Measurements from ENCODE around the gene SATB2. TPM values are rescaled to one million over a fixed set of nuclear protein-coding genes. Genes with fewer than 3 reads are reported as not detected.

SATB2 gene
- total RNA-seq, 1 experiment from 2014 or later = 11.2 TPM

DNA sequence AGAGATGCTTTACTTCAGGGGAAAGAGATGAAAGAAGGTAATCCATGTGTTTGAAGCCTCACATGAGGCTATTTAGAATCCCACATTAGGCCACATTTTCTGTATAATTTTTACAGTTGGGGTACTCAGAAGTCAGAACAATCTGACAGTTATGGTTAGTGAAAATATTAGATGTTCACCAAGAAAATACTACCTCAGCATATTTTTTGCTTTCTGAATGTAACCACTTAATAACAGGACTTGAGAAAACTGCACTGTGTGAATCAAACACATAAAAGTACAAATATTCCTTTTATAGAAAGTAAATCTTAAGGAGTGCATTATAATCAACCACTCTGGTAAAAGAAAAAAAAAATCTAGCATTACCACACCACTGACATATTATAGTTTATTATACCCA is 169.3 kb downstream of the SATB2 start:
- H3K36me3 Mint-ChIP-seq (ENCODE audit: insufficient read depth, unreplicated experiment) = no peaks in the 10 kb centered on the region
- H3K4me3 Mint-ChIP-seq (ENCODE audit: low read depth, unreplicated experiment) = no peak overlapping the region
- H3K27ac Mint-ChIP-seq (ENCODE audit: unreplicated experiment) = no peak overlapping the region
- intact Hi-C loops (cut with micrococcal nuclease; ENCODE audit: unreplicated experiment) = no loop called here
- H3K9me3 Mint-ChIP-seq (ENCODE audit: low read depth, unreplicated experiment) = no peaks in the 10 kb centered on the region
- CTCF ChIA-PET = no interaction called here
- TF ChIP-seq, protein P1, sequence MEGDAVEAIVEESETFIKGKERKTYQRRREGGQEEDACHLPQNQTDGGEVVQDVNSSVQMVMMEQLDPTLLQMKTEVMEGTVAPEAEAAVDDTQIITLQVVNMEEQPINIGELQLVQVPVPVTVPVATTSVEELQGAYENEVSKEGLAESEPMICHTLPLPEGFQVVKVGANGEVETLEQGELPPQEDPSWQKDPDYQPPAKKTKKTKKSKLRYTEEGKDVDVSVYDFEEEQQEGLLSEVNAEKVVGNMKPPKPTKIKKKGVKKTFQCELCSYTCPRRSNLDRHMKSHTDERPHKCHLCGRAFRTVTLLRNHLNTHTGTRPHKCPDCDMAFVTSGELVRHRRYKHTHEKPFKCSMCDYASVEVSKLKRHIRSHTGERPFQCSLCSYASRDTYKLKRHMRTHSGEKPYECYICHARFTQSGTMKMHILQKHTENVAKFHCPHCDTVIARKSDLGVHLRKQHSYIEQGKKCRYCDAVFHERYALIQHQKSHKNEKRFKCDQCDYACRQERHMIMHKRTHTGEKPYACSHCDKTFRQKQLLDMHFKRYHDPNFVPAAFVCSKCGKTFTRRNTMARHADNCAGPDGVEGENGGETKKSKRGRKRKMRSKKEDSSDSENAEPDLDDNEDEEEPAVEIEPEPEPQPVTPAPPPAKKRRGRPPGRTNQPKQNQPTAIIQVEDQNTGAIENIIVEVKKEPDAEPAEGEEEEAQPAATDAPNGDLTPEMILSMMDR (IDR thresholded peaks at IDR 0.05; ENCODE audit: unreplicated experiment) = no peak
- H3K27me3 Mint-ChIP-seq (ENCODE audit: unreplicated experiment) = no peaks in the 10 kb centered on the region
- no peak for DNase-seq
- peaks cover 13% of the 10 kb centered on the region for H3K4me1 Mint-ChIP-seq (ENCODE audit: low read depth, unreplicated experiment)
- BruUV-seq (replicated peaks) = no TSS peak

GRCh38 chr2:199282309-199282708 is 175.4 kb downstream of the SATB2 start:
- H3K27ac Mint-ChIP-seq (ENCODE audit: unreplicated experiment) = no peak overlapping the region
- no peak overlapping the region for H3K4me3 Mint-ChIP-seq (ENCODE audit: low read depth, unreplicated experiment)
- intact Hi-C loops (cut with micrococcal nuclease; ENCODE audit: unreplicated experiment) = no loop called here
- H3K4me1 Mint-ChIP-seq (ENCODE audit: low read depth, unreplicated experiment) = no peaks in the 10 kb centered on the region
- no peaks in the 10 kb centered on the region for H3K36me3 Mint-ChIP-seq (ENCODE audit: insufficient read depth, unreplicated experiment)
- H3K9me3 Mint-ChIP-seq (ENCODE audit: low read depth, unreplicated experiment) = no peaks in the 10 kb centered on the region
- TF ChIP-seq, protein P1 (IDR thresholded peaks at IDR 0.05; ENCODE audit: unreplicated experiment) = no peak
- CTCF ChIA-PET = no interaction called here
- DNase-seq = no peak
- BruUV-seq (replicated peaks) = no TSS peak
- no peaks in the 10 kb centered on the region for H3K27me3 Mint-ChIP-seq (ENCODE audit: unreplicated experiment)

GRCh38 chr2:199279146-199279545 is 178.6 kb downstream of the SATB2 start:
- H3K4me3 Mint-ChIP-seq (ENCODE audit: low read depth, unreplicated experiment) = no peak overlapping the region
- TF ChIP-seq, protein P1 (IDR thresholded peaks at IDR 0.05; ENCODE audit: unreplicated experiment) = no peak
- CTCF ChIA-PET = no interaction called here
- H3K27ac Mint-ChIP-seq (ENCODE audit: unreplicated experiment) = no peak overlapping the region
- DNase-seq = no peak
- no TSS peak for BruUV-seq (replicated peaks)
- H3K36me3 Mint-ChIP-seq (ENCODE audit: insufficient read depth, unreplicated experiment) = no peaks in the 10 kb centered on the region
- H3K27me3 Mint-ChIP-seq (ENCODE audit: unreplicated experiment) = no peaks in the 10 kb centered on the region
- intact Hi-C loops (cut with micrococcal nuclease; ENCODE audit: unreplicated experiment) = no loop called here
- no peaks in the 10 kb centered on the region for H3K9me3 Mint-ChIP-seq (ENCODE audit: low read depth, unreplicated experiment)
- H3K4me1 Mint-ChIP-seq (ENCODE audit: low read depth, unreplicated experiment) = no peaks in the 10 kb centered on the region

- DNase-seq = no peak
- TF ChIP-seq, protein P1 (IDR thresholded peaks at IDR 0.05; ENCODE audit: unreplicated experiment) = no peak
- intact Hi-C loops (cut with micrococcal nuclease; ENCODE audit: unreplicated experiment) = no loop called here
- Mint-ChIP-seq H3K27me3 (ENCODE audit: unreplicated experiment) (no peaks in the 10 kb centered on the region), H3K9me3 (ENCODE audit: low read depth, unreplicated experiment) (no peaks in the 10 kb centered on the region), H3K27ac (ENCODE audit: unreplicated experiment) (no peak overlapping the region), H3K4me1 (ENCODE audit: low read depth, unreplicated experiment) (no peaks in the 10 kb centered on the region), H3K36me3 (ENCODE audit: insufficient read depth, unreplicated experiment) (no peaks in the 10 kb centered on the region), H3K4me3 (ENCODE audit: low read depth, unreplicated experiment) (no peak overlapping the region)
- CTCF ChIA-PET = no interaction called here
- BruUV-seq (replicated peaks) = no TSS peak
Measured at GRCh38 chr2:199278099-199278498, 179.6 kb downstream of the SATB2 start.

Measured in Calu3 (cell line).